Astrocyte of the spinal cord (primary cell): ENCODE data around the gene ATXN2.

Source experiments
- DNase-seq: peaks from one replicate; pipeline ENCODE4 v3.0.0; 2011; ENCODE audit warnings: low read depth, low spot score
- H3K4me3 ChIP-seq: 2 replicates; pipeline ENCODE4 v1.5.1; 2011; ENCODE audit warnings: low read depth, mild to moderate bottlenecking, low read length, moderate library complexity
- CTCF ChIP-seq: IDR thresholded peaks from 2 replicates; pipeline ENCODE4 v1.5.1; 2012; ENCODE audit warnings: low read depth, mild to moderate bottlenecking, low read length, inconsistent platforms
- in situ Hi-C: cut with HindIII; loops from 2 replicates; pipeline ENCODE4 v1.10.0; 2017; ENCODE audit warnings: low sequenced_read_pairs

The ATXN2 gene

DNA sequence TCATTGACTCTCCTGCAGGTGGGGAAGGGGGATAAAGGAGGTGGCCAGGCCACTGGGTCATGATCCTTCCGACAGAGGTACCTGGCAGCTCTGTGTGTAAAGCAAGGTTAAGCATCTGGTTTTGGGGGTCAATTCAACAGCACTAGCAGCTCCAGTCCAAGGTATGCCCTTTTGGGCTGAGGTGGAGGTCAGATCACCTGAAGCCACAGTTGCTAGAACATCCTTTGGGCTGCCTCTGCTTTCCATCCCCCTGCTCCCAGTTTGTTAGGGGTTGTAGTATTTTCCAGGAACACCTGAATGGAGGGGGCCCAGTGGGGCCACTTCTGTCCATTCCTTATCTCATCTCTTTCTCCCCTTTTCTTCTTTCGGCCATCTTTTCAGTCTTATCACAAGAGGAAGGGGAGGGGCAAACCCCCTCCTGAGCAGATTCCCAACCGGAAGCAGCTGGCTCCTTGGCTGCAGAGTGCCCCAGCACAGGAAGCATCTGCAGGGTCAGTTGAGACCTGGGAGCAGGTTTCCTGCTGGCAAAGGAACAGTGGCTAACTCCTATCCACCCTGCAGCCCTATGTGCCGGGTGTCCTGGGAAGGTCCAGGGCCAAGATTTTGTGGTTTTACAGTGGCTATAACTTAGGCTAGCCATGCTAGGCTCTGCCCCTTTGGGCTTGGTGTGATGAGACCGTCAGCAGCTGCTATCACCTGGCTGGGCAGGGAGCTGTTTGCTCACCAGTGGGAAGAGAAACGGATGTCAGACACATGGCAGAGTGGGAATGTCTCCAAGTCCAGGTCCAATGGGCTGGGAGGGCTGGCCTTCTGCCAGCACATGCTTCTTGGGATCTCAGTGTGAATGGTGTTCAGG, 153.2 kb downstream of the ATXN2 start:
- in situ Hi-C loops, result no loop called here
- no peak for TF ChIP-seq CTCF
- DNase-seq, result no peak
- H3K4me3 ChIP-seq, result no peak overlapping the region

- no peak for DNase-seq
- TF ChIP-seq CTCF, result no peak
- in situ Hi-C loops, result no loop called here
- no peak overlapping the region for H3K4me3 ChIP-seq
Measured at GRCh38 chr12:111444925-111445725, 154.0 kb downstream of the ATXN2 start.

- no peak overlapping the region for H3K4me3 ChIP-seq
- DNase-seq, result peak; percentile 54
- in situ Hi-C loops, result no loop called here
- TF ChIP-seq CTCF, result no peak
Measured at GRCh38 chr12:111444314-111444924, 154.7 kb downstream of the ATXN2 start.

DNA sequence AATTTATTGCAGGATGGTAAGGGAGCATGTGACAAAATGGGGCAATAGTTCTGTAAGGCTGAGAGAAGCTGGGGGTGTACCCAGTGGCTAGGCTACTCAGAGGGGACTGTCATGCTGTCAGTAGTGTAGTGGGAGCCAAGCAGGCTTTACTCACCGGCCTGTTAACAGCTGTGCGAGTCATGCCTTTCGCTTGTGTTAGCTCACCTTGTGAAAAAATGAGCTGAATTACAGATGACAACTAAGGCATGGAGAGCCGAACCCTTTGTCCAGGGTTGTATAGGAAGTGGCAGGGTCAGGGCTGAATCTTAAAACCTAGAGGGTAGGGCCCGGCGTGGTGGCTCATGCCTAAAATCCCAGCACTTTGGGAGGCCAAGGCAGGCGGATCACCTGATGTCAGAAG, 155.5 kb downstream of the ATXN2 start:
- DNase-seq, result no peak
- in situ Hi-C loops, result no loop called here
- TF ChIP-seq CTCF, result no peak
- H3K4me3 ChIP-seq, result no peak overlapping the region

GRCh38 chr12:111443086-111443485, 156.0 kb downstream of the ATXN2 start:
- no peak for DNase-seq
- no peak overlapping the region for H3K4me3 ChIP-seq
- TF ChIP-seq CTCF, result no peak
- in situ Hi-C loops, result no loop called here

DNA sequence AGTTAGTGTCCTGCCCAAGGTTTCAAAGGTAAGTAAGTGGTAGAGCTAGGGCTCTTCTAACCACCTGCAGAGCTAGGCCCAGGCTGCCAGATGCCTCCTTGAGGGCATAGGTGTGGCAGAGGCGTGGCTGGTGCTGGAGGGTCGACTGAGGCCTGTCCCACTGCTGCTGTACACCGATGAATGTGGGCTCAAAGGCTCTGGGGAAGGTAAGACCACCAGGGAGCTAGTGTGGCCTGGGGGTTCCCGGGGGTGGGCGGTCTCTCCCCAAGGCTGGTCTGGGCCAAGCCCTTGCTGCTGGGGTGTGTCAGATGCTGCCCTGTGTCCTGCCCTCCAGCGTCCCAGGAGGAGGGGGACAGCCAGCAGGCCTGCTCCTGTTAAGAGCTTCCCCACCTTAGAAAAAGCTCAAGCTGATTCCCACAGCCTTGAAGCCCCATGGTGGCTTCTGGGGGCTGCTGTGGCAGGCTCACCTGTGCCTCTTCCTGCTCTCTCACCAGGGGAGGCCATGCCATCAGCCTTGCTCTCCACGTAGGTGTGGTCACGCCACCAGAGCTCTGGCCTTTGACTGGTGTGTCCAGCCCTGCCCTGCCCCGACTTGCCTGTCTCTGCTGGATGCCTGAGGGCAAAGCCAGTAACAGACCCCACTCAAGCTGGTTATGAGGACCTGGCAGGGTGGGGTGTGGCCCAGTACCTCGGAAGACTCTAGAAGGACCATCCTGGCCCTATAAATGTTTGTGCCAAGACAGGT, 156.6 kb downstream of the ATXN2 start:
- in situ Hi-C loops, result no loop called here
- DNase-seq, result no peak
- no peak overlapping the region for H3K4me3 ChIP-seq
- no peak for TF ChIP-seq CTCF
